ENCODE results near the gene SRC. TPM values are rescaled to one million over a fixed set of nuclear protein-coding genes. Genes with fewer than 3 reads are reported as not detected.

Gene SRC
- total RNA-seq, 4 donors from 2014 or later: 18.8 to 39.5 (median 26.0) TPM

- Histone ChIP-seq H3K27me3 (no peaks in the 10 kb centered on the region), H3K36me3 (peaks cover 31% of the 10 kb centered on the region), H3K27ac (no peak overlapping the region), H3K4me1 (peaks cover 68% of the 10 kb centered on the region), H3K4me3 (no peak overlapping the region), H3K9me3 (no peaks in the 10 kb centered on the region)
- 89% methylated on average over 5 of the region's 11 CpGs for WGBS
- peak in 1 of 2 donors; percentile 60 for DNase-seq (ENCODE audit: low spot score in 2 of 2)
- TF ChIP-seq, protein P1, sequence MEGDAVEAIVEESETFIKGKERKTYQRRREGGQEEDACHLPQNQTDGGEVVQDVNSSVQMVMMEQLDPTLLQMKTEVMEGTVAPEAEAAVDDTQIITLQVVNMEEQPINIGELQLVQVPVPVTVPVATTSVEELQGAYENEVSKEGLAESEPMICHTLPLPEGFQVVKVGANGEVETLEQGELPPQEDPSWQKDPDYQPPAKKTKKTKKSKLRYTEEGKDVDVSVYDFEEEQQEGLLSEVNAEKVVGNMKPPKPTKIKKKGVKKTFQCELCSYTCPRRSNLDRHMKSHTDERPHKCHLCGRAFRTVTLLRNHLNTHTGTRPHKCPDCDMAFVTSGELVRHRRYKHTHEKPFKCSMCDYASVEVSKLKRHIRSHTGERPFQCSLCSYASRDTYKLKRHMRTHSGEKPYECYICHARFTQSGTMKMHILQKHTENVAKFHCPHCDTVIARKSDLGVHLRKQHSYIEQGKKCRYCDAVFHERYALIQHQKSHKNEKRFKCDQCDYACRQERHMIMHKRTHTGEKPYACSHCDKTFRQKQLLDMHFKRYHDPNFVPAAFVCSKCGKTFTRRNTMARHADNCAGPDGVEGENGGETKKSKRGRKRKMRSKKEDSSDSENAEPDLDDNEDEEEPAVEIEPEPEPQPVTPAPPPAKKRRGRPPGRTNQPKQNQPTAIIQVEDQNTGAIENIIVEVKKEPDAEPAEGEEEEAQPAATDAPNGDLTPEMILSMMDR (IDR thresholded peaks at IDR 0.05): no peak
- no peak for TF ChIP-seq POLR2AphosphoS5 (IDR thresholded peaks at IDR 0.05)
- no peak for TF ChIP-seq POLR2A (IDR thresholded peaks at IDR 0.05)
These were observed 35.0 kb upstream of the SRC start for GRCh38 chr20:37310951-37311350.

- H3K36me3 ChIP-seq: peaks cover 40% of the 10 kb centered on the region
- peaks cover 62% of the 10 kb centered on the region for H3K4me1 ChIP-seq
These were observed 34.1 kb upstream of the SRC start for GRCh38 chr20:37311710-37312355.

DNA sequence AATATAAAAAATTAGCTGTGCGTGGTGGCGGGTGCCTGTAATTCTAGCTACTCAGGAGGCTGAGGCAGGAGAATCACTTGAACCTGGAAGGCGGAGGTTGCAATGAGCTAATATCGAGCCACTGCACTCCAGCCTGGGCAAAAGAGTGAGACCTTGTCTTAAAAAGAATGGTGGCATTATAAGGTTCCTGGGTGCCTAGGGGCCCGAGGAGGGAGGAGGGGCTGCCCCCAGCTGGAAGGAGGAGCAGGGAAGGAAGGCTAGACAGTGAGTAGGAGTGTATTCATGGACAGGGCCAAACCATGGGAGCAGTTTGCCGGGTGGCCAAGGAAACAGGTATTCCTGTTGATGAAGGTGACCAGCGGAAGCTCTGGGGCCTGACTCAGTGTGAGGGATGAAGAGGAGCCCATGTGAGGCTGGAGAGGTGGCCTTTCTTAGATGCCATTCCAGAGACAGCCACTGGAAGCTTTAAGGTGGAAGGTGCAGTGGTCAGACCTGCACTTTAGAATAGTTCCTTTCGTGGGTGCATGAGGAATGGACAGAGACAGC is 32.3 kb upstream of the SRC start:
- H3K4me3 ChIP-seq: no peak overlapping the region
- H3K36me3 ChIP-seq: peaks cover 38% of the 10 kb centered on the region
- no peaks in the 10 kb centered on the region for H3K9me3 ChIP-seq
- DNase-seq (ENCODE audit: low spot score in 2 of 2): peak in 1 of 2 donors; percentile 40
- peaks cover 57% of the 10 kb centered on the region for H3K4me1 ChIP-seq
- TF ChIP-seq POLR2AphosphoS5 (IDR thresholded peaks at IDR 0.05) (no peak), POLR2A (IDR thresholded peaks at IDR 0.05) (no peak)
- TF ChIP-seq, protein P1 (IDR thresholded peaks at IDR 0.05): no peak
- peak overlapping the region; percentile 77 for H3K27ac ChIP-seq
- 96% methylated on average over 8 of the region's 8 CpGs for WGBS
- H3K27me3 ChIP-seq: no peaks in the 10 kb centered on the region

More at GRCh38 chr20:37311710-37312355, 34.1 kb upstream of the SRC start:
- TF ChIP-seq EP300 (IDR thresholded peaks at IDR 0.05): no peak
- TF ChIP-seq POLR2AphosphoS5 (IDR thresholded peaks at IDR 0.05): no peak
- Histone ChIP-seq H3K4me3 (no peak overlapping the region), H3K9me3 (no peaks in the 10 kb centered on the region), H3K27ac (peak overlapping the region; percentile 68), H3K27me3 (no peaks in the 10 kb centered on the region)
- peak in 1 of 2 donors; percentile 57 for DNase-seq (ENCODE audit: low spot score in 2 of 2)
- WGBS: 89% methylated on average over 17 of the region's 17 CpGs

GRCh38 chr20:37314099-37314498 is 31.8 kb upstream of the SRC start:
- Histone ChIP-seq H3K4me3 (no peak overlapping the region), H3K27ac (peak overlapping the region; percentile 77), H3K9me3 (no peaks in the 10 kb centered on the region), H3K27me3 (no peaks in the 10 kb centered on the region), H3K36me3 (peaks cover 33% of the 10 kb centered on the region), H3K4me1 (peaks cover 57% of the 10 kb centered on the region)
- 83% methylated on average over 4 of the region's 4 CpGs for WGBS
- DNase-seq (ENCODE audit: low spot score in 2 of 2): peak in 1 of 2 donors; percentile 60
- TF ChIP-seq POLR2AphosphoS5 (IDR thresholded peaks at IDR 0.05): no peak
- TF ChIP-seq, protein P1 (IDR thresholded peaks at IDR 0.05): no peak
- no peak for TF ChIP-seq POLR2A (IDR thresholded peaks at IDR 0.05)
- no peak for TF ChIP-seq EP300 (IDR thresholded peaks at IDR 0.05)

- peak; percentile 85 to 86 for DNase-seq (ENCODE audit: low spot score in 2 of 2)
- Histone ChIP-seq H3K9me3 (no peaks in the 10 kb centered on the region), H3K4me3 (no peak overlapping the region), H3K36me3 (peaks cover 28% of the 10 kb centered on the region), H3K27ac (peak overlapping the region; percentile 77), H3K4me1 (peaks cover 53% of the 10 kb centered on the region), H3K27me3 (no peaks in the 10 kb centered on the region)
- TF ChIP-seq POLR2A (IDR thresholded peaks at IDR 0.05) (no peak), EP300 (IDR thresholded peaks at IDR 0.05) (no peak), POLR2AphosphoS5 (IDR thresholded peaks at IDR 0.05) (no peak)
- TF ChIP-seq, protein P1 (IDR thresholded peaks at IDR 0.05): no peak
- 48% methylated on average over 2 of the region's 7 CpGs for WGBS
These were observed 31.3 kb upstream of the SRC start for GRCh38 chr20:37314617-37315016.

Measured in suprapubic skin (tissue), 4 donors.